ELF-1 (cell line): ENCODE data around the gene LCE1B.

ENCODE experiments used
- DNase-seq: peaks from one replicate; pipeline ENCODE4 v3.0.0-alpha.2; 2016; ENCODE audit warnings: low read depth, low spot score

LCE1B gene, protein sequence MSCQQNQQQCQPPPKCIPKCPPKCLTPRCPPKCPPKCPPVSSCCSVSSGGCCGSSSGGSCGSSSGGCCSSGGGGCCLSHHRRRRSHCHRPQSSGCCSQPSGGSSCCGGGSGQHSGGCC

GRCh38 chr1:152811671-152812070, at the start of gene LCE1B:
LCE1B (plus strand) TSS chr1:152811971; CDS start chr1:152812447, 476 bp downstream.
- no peak for DNase-seq

DNA sequence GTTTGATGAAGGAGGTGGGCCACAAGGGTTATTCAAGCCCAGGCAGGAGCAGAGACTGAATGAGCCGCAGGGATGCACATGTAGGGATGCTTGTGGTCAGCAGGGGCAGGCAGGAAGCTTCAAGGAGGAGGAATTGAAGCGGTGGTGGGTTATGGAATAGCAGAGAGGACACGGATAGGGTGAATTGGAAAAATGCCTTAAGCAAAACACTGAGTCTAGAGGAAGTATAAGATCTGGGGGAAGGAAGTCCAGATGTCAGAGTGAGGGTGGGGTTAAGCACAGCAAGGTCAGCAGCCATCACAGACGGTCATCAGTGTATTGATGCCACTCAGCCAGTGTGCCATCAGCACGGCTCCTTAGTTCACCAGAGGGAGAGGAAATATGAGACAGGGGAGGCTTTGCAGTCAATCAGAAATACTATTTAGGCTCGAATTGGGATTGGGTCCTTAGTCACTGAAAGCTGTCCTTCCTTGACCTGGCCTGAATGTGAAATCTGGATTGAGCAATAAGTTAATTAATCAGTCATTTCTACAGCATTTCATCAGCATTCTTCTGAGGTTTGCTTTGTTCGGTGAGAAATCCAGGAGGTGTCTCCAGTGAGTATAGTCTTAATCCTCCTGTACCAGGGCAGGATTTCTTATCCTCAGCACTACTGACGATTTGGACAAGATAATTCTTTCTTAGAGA, 42.8 kb upstream of the LCE1B start:
- DNase-seq, result no peak

DNA sequence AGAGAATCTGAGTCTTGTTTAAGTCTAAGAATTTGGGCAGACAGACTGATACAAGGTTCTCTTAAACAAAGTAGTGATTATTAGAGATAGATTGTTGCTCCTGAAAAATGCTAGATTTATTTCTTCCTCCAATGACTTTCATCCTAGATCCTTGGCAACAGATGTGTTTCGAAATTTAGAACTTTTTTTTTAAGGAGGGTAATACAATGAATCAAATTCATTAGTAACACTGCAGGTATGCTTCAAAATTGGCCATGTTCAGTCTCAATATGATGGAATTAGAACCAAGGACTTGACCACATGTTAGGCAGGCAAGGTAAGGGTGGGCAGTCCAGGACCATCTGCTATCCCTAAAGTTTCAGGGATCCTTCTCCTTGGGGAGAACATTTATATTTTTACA, 41.4 kb upstream of the LCE1B start:
- no peak for DNase-seq

GRCh38 chr1:152774875-152775274, 36.9 kb upstream of the LCE1B start, which contains the start of gene LCE1F:
LCE1F (plus strand) TSS chr1:152775140; CDS start chr1:152776372, 1,232 bp downstream.
- DNase-seq, result no peak

DNA sequence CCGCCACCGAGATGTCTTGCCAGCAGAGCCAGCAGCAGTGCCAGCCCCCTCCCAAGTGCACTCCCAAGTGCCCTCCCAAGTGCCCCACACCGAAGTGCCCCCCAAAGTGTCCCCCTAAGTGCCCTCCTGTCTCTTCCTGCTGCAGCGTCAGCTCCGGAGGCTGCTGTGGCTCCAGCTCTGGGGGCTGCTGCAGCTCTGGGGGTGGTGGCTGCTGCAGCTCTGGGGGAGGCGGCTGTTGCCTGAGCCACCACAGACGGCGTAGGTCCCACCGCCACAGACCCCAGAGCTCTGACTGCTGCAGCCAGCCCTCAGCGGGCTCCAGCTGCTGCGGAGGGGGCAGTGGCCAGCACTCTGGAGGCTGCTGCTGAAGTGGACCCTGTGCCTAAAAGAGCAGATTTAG, 35.4 kb upstream of the LCE1B start:
- no peak for DNase-seq

DNA sequence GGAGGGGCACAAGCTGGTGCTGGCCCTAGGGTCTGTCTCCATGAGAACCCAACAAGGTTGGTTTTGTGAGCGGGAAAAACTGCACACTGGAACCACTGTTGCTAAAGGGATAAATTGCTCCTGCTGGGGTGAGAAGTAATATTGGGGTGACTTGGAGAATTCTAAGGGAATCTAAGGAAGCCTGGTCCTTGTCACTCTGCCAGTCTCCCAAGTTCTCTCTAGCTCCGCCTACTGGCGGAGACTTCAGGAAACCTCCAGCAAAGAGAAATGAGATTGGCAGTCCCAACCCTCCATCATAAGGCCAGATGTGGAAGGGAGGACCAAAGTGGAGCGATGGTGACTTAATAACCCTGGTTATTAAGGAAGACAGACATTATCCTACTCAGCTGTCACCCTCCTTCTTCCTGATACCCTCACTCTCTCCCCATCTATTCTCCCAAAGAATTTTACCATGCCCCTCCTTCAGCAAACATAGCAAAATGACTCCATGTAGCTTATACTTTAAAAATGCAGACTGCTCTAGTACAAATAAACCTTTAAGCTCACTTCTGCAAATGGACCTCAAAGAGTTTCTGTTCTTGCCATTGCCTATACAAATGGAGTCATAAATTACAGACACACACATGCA, 34.1 kb upstream of the LCE1B start:
- peak; percentile 10 for DNase-seq

DNA sequence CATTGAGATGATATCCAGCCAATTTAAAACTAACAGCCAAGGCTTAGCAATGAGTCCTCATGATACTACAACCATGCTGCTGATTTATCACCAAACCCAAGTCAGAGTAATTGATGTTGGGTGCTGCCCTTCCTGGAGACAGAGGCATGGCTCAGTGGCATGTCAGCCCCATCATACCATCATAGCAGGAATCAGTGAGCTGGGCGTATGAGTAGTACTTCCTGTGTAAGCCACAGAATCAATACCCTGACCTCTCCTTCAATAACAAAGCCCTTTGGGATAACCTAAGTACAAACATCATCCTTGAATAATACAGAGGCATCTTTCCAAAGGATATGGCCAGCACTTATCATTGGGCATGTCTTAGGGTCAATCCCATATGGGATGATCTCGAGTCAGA, 28.7 kb upstream of the LCE1B start:
- no peak for DNase-seq

GRCh38 chr1:152786077-152786476, 25.7 kb upstream of the LCE1B start, which contains the start of gene LCE1E:
LCE1E (plus strand) TSS chr1:152786257; CDS start chr1:152787300, 1,043 bp downstream.
- DNase-seq, result no peak

DNA sequence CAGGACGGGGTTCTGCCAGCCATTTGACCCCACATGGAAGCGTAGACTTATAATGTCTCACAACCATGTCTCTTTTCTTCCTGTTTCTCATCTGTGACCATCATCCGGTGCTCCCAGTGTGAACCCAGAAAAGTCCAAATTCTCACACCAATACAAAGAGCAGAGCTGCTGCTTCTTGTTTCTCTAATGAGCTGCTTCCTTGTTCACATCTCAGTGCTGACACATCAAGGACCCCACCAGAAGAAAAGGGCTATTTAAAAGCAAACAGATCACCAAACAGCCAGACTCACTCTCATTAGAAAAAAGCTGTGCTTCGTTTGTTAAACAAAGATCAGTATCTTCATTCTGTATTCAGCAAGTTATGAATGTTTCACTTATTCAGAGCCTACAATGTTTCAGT, 16.1 kb upstream of the LCE1B start:
- no peak for DNase-seq

DNA sequence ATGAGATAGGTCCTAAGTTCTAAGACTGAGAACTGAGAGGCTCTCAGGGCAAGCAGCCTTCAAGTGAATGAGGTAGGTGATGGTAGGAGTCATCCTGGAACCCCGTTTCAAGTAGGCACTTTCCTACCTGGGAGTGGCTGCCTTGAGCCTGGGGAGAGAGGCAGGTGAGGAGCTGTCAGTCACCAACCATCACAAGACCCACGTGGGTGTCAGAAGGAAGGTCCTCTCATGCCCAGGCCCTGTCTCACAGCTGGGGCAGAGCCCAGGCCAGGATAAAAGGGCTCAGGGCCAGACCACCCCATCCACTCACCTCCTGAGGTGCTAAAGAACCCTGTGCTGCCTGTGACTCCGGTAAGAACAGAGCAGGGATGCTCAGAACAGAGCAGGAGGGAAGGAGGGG, 15.3 kb upstream of the LCE1B start, which contains the start of gene LCE1D:
LCE1D (plus strand) TSS at position 301 of the 400 bp plus-strand sequence. CDS start 1,074 bp downstream, outside the sequence.
- no peak for DNase-seq

- no peak for DNase-seq
Observed at GRCh38 chr1:152801333-152801732, 10.4 kb upstream of the LCE1B start.

DNA sequence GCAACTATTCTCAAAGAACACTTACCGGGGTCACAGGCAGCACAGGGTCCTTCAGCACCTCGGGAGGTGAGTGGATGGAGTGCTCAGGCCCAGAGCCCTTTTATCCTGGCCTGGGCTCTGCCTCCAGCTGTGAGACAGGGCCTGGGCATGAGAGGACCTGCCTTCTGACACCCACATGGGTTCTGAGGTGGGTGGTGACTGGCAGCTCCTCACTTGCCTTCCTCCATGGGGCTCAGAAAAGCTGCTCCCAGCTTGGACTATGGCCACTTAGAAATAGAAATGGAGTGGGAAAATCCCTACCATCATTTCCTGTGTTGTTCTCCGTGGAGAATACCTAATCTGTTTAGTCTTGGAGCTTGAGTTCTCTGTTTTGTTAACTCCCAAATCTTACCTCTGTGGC, 5.2 kb upstream of the LCE1B start, which contains the start of gene LCE1C:
LCE1C (minus strand) TSS at position 76 of the 400 bp plus-strand sequence. CDS start 1,173 bp downstream, outside the sequence.
- no peak for DNase-seq

DNA sequence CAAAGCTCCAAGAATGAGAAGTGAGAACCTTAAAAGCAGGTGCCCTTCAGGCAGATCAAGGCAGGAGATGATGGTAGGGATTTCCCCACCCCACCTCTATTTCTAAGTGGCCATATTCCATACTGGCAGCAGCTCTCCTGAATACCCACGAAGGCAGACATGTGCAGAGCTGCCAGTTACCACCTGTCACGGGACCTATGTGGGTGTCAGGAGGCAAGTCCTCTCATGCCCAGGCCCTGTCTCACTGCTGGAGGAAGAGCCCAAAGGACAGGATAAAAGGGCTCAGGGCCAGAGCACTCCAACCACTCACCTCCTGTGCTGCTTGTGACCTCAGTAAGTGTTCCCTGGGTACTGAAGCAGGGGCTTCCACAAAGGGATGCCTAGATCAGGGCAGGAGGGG, 721 bp upstream of the LCE1B start:
- no peak for DNase-seq

DNA sequence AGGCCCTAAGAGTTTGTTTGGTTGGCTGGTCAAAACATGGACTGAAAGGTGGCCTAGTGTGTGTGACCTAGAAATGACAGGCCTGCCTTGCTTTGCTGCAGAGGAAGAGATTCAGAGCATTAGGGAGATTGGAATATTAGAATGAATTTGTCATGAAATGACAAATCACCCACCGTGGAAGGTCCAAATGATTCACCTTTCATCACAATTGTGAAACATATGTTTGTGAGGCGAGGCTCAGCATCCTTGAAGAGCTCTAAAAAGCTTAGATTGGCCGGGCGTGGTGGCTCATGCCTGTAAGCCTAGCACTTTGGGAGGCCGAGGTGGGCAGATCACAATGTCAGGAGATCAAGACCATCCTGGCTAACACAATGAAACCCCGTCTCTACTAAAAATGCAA, 5.5 kb downstream of the LCE1B start:
- no peak for DNase-seq

GRCh38 chr1:152823294-152823693, 11.5 kb downstream of the LCE1B start:
- DNase-seq, result no peak

- DNase-seq, result no peak
Observed at GRCh38 chr1:152824964-152825363, 13.2 kb downstream of the LCE1B start.

GRCh38 chr1:152827173-152827572, 15.4 kb downstream of the LCE1B start, which contains the start of gene LCE1A:
LCE1A (plus strand) TSS chr1:152827473; CDS start chr1:152827473, 0 bp downstream.
- DNase-seq, result no peak

GRCh38 chr1:152836870-152837269, 25.1 kb downstream of the LCE1B start:
- no peak for DNase-seq

DNA sequence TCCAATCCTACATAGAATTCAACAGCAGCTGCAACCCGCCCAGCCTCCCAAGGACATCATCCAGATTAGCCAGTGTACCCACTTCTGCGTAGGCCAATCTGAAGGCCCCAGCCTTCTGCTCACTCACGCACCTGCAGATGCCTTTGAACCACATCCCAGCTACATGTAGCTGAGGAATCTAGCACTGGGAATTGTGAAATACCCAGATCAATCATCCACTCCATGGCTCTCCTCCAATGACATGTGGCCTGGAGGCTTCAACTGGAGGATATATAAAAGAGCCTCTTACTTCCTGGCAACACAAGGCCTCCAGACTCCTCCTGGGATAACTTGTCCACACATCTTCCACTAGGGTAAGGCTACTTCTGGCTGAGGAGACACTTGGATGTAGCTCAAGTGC, 30.8 kb downstream of the LCE1B start, which contains the start of gene LCE6A:
LCE6A (plus strand) TSS at position 301 of the 400 bp plus-strand sequence. CDS start 665 bp downstream, outside the sequence.
- no peak for DNase-seq

DNA sequence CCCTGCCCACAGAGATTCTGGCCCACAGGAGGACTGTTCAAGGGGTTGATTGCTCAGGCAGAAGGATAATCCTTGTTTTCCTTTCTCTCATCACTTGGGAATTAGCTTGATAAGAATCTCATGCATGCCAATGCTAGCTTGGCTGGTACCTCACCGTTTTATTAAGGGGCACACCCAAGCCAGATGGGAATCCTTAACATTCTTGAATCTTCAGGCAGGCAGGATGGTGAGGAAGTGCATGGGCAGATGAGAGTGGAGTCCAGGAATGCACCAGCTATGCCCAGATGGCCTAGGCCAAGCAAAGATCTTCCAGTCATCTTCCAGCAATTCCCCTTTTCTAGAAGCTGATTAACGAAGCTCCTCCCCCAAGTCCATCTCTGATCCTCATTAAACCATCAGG, 43.9 kb downstream of the LCE1B start:
- no peak for DNase-seq

GRCh38 chr1:152858062-152858461, 46.3 kb downstream of the LCE1B start:
- DNase-seq, result no peak

GRCh38 chr1:152859696-152860095, 47.9 kb downstream of the LCE1B start, which contains the start of gene LCE7A:
LCE7A (plus strand) TSS chr1:152859996; CDS start chr1:152860698, 702 bp downstream.
- DNase-seq, result no peak
